NCI-H524 (cell line): ENCODE data around the gene THRAP3.
A peak's percentile ranks its signal among the peaks of the same experiment; 100 is the strongest.
"Not testable (repeated sequence)": the region's sequence is repeated elsewhere in the genome, so short reads cannot be mapped to it uniquely, and the experiment has no call there.

ENCODE experiments used
- DNase-seq, 2 experiments: peaks; one replicate each; lab custom pipeline; 2025; lab: John Stamatoyannopoulos, UW

THRAP3 gene

DNA sequence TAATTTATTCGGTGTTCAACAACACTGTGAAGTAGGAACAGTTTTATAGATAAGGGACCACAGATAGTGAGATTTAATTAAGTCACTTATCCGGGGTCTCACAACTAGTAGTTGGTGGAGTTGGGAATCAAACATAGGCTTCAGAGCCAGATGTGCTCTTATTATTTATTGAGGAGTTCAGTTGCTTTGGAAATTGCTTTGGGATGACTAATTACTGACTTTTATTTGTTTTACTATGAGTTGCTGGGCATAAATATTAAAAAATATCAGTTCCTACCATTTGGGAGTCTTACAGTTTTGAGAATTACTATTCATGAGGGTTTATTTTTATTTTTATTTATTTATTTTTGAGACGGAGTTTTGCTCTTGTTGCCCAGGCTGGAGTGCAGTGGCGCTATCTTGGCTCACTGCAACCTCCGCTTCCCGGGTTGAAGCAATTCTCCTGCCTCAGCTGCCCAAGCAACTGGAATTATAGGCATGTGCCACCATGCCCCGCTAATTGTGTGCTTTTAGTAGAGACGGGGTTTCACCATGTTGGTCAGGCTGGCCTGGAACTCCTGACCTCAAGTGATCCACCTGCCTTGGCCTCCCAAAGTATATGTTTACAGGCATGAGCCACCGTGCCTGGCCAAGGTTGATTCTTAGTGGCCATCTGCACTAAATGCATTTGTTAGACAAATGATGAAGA, 27.7 kb downstream of the THRAP3 start:
- no peak for DNase-seq

DNA sequence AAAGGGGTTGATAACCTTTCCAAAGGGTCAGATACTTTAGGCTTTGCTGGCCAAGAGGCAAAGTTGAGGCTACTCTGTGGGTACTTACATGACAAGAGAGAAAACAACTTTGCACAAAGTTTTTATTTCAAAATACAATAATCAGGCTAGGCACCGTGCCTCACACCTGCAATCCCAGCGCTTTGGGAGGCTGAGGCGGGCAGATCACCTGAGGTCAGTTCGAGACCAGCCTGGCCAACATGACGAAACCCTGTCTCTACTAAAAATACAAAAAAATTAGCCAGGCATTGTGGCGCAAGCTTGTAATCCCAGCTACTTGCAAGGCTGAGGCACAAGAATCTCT, 28.2 kb downstream of the THRAP3 start:
- DNase-seq = not testable (repeated sequence)

DNA sequence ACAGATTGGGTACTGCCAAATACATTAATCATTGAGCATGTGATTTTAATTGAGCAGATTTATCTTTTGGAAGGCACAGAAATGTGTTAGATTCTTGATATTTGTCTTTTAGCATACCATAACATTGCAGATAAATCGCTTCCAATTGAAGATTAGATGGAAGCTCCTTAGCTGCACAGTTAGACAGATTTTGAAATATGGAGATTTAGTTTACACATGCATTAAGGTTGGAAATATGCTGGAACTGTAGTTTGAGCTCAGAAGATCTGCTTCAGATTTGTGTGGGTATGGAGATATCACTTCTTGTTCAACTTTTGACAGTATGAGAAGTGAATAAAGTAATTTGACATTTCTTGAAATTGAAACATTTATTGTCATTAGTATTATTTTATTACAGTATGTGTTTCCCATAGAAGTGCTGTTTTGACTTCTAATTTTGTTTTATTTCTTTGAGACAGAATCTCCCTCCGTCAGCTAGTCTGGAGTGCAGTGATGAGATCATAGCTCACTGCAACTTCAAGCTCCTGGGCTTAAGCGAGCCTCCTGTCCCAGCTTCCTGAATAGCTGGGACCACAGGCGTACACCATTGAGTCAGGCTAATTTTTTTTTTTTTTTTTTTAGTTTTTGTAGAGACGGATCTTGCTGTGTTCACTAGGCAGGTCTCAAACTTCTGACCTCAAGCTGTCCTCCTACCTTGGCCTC, 29.1 kb downstream of the THRAP3 start:
- no peak for DNase-seq

DNA sequence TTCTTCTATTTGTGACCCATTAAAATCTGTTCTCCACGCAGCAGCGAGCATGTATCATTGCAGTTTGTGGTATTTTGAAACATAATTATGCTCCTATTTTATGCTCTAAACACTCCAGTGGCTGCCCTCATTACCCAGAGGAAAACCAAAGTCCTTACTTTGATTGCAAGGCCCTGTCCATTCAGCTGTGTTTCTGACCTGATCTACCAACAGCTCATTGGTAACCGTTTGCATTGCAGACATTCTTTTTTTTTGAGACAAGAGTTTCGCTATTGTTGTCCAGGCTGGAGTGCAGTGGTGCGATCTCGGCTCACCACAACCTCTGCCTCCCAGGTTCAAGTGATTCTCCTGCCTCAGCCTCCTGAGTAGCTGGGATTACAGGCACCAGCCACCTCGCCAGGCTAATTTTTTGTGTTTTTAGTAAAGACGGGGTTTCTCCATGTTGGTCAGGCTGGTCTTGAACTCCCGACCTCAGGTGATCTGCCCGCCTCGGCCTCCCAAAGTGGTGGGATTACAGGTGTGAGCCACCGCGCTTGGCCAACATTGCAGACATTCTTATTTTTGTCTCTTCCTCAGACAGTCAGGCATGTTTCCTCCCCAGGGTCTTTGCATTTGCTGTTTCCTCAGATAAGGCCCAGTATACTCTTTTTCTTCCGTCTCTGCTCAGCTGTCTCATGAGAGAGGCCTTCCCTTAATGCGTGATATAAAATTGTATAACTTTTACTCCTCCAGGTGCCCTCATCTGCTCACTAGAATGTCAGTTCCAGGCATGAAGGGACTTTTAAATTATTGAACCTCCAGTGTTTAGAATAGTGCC, 32.5 kb downstream of the THRAP3 start:
- DNase-seq = no peak

DNA sequence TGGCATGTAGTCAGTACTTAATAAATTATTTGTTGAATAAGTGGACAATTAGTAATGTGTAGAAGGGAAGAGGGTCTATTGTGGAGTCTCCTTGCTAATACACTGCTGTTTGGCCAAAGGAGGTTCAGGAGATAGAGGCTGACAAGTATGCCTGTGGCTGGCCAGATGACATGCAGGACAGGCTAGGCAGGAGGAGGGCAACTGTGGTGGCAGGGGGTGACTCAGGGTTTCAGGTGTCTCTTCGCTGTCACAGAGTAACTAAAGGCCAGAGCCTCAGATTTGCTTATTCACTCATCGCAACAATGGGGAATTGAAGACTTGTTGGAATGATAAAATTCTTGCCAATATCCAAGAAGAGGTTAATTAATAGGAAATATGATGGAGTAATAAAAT, 33.1 kb downstream of the THRAP3 start:
- no peak for DNase-seq

DNA sequence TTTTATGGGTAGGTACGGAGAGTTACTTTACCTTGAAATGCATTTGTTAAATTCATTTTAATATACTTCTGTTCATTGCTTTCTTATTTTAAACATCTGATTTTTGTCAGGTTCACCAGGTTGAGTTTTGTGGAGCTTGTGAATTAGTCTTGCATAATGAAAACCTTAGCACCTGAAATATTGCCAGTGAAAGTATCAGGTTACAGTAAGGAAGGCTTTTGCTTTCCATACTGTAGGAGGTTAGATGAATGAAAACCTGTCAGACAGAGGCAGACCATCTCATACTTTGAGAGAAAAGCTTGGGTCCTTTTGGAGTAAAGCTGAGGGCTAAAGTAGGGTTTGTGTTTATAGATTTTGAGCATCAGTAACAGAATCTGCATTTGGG, 34.7 kb downstream of the THRAP3 start:
- DNase-seq = no peak

DNA sequence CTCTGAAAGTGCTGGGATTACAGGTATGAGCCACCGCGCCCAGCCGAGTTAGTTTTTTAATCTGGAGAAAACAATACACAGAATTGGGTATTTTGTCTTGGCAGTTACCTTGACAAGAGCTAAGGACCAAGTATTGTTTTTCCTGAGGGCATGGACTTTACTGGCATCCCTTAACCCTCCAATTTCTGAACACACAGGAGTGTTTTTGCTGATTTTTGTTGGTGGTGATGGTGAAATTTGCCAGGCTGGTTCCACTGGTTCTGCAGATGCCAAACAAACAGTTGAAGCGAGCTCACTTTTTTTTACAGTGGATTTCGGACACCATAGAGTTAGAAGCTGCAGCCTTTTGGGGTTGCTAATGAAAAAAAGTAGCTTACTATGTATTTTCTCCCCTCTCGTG, 44.7 kb downstream of the THRAP3 start:
- no peak for DNase-seq

DNA sequence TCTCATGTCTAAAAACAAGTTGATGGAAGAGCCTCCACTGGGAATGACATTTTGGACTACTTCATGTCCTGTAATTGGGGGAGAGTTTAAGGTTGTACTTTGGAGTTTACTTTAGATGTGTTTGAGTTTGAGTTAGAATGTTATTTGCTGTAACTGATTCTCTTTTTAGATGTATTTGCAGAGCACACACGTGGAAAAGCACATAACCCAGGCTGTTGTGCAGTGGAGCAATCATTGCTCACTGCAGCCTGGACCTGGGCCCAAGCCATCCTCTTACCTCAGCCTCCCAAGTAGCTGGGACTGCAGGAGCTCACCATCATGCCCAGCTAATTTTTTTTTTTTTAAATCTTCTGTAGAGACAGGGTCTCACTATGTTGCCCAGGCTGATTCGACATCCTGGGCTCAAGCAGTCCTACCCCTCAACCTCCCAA, 45.2 kb downstream of the THRAP3 start:
- no peak for DNase-seq

DNA sequence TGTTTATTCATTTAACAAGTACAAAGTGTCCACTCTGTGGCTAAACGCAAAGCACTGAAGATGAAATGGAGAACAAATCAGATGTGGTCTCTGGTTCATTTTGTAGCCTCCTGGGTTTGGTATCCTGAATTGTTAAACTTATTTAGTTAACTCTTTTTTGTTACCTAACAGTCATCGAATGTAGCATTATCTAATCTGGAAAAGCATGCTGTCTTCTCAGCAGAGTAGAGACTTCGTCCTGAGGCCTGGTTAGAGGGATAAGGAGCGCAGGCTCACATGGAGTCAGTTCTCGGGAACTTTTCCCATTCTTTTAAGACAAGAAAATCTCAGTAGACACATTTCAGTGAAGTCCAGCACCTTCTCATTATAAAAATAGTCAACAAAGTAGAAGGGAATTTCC, 48.8 kb downstream of the THRAP3 start:
- DNase-seq = no peak

DNA sequence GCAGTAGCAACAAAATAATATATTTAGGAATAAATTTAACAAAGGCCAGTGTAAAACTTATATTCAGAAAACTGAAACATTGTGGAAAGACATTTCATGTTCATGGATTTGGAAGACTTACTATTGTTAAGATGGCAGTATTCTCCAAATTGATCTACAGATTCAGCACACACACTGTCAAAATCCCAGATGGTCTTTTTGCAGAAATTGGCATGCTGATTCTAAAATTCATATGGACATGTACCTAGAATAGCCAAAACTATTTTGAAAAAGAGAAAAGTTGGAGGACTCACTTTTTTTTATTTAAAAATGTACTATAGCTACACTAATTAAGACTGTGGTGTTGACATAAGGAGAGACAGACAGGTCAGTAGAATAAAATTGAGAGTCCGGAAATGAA, 50.0 kb downstream of the THRAP3 start:
- DNase-seq = no peak

DNA sequence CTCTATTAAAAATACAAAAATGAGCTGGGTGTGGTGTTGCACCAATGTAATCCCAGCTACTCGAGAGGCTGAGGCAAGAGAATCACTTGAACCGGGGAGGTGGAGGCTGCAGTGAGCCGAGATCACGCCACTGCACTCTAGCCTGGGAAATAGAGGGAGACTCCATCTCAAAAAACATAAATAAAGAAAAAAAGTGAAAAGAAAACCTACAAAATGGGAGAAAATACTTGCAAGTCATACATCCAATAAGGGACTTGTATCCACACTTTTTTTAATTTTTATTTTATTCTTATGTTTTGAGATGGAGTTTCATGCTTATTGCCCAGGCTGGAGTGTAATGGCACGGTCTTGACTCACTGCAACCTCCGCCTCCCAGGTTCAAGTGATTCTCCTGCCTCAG, 52.4 kb downstream of the THRAP3 start:
- DNase-seq = no peak

DNA sequence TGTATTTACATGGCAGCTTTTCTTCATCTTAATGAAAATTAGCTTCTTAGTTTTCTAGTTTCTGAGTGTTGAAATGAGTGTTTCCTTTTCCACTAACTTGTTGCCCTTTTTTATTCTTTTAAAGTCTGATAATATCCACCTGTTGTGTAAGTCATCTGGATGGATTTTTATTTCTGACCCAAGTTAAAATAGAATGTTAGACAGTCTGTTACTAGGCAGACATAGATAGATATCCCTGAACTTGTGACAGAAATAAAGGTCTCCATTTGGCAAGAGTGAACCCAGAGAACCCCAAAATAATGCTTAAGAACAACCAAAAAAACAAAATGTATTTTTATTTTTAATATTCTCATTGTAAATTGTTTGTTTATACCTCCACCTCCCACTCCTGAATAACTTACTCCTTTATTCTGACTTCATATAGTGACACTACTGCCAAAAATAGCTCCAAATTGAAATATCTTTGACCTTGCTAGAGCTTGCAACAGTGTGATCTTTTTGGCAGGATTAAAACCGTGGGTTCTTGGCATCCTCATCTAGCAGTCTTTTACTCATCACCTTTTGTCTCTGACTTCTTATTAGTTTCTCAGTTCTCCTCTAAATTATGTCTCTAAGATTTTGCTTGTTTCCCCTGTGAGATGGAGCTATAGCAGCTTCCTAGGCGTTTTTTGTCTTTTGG, 55.0 kb downstream of the THRAP3 start:
- DNase-seq = no peak

DNA sequence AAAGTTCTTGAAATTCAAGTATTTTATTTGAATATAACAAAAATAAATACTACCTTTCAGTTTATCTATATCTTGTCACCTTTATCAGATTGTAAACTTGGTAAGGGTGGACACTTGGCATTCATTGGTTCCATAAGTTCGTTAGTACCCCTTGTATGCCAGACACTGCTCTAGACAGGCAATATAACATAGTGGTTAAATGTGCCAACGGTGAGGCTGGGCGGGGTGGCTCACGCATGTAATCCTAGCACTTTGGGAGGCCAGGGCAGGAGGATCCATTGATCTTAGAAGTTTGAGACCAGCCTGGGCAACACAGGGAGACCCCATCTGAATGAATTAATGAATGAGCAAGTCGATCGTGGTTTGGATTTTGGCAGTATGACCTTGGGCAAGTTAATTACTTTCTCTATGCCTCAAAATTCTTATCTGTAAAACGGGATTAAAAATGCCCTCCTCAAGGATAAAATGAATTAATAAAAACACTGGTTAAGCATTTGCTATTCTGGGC, 55.6 kb downstream of the THRAP3 start:
- no peak for DNase-seq

DNA sequence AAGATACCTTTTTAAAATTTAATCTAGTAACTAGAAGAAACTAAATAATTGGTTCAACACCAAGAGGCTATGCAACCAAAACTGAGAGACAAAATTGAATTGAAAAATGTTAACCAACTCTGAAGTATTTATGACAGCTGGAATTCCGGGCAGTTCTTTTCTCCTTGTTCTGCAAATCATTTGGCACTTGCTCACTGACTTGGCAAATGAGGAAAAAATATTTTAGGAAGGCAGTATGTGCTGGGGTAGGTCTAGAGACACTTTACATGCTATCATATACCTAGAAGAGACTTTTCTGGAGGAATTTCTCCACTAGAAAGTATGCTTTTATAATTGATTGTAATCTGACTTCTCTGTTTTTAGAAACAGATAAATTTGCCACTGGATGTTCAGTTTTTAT, 59.8 kb downstream of the THRAP3 start:
- no peak for DNase-seq

DNA sequence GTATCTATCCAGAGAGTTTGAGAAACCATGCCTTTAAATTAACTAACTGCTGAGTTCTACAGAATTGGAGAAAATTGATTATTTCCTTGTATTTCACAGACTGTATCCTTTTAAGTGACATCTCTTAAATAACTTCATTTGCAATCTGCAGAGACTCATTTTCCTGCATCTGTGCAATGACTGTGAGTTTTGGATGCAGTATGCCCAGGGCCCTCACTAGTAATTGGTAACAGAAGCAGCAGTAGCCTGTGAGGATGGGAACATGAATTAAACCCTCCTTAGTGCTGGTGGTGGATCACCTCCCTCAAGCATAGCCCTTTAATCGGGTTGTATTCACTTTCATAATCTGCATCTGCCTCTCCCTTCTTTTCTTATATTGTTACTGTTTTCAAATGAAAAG, 60.3 kb downstream of the THRAP3 start:
- DNase-seq = no peak

DNA sequence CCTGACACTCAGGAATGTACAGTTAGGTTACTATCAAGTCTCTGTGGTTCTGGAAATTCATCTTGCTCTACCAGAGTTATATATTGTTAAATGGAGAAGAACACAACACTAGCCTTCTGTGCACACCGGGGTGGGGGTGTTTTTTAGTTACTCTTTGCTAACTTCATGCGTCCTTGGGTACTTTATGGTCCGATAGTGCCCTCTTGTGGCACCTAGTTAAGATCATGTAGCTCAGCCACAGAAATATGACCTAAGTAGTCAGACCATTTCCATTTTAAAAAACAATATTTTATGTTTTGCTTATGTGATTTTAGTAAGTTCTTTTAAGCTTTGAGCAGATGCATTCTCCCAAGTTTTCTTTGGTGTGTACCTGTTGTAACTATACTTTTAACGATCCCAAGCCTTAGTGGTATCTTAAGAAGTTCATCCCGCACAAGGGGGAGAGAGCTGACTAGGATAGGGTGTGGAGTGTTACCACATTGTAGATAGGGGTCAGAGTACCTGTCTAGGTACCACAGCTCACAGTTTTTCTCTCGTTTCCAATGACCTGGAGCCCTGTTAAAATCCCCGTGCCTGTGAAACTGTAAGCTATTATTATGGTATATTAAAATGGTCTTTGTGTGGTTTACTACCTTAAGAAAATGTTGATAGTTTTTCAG, 61.3 kb downstream of the THRAP3 start:
- DNase-seq = peak; percentile 62 to 71

DNA sequence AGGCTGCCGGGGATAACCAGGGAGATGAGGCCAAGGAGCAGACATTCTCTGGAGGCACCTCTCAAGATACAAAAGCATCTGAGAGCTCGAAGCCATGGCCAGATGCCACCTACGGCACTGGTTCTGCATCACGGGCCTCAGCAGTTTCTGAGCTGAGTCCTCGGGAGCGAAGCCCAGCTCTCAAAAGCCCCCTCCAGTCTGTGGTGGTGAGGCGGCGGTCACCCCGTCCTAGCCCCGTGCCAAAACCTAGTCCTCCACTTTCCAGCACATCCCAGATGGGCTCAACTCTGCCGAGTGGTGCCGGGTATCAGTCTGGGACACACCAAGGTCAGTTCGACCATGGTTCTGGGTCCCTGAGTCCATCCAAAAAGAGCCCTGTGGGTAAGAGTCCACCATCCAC, 62.6 kb downstream of the THRAP3 start:
- DNase-seq = no peak

DNA sequence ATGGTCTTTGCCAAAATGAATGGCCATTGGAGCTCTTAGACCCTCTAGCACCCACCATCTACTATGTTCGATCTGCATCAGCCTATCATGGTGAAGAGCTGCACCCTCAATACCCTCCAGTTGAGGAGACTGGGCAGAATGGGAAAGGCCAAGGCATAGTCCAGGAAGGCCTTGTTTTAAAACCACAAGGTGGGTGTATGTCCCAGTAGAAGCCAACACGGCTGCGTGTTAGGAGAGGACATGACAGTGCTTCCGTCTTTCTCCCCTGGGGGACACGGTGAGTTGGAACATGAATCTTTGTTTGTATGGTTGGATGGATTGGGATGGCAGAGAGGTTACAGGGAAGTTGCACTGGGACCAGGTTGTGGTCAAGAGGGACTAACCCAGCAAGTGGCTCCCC, 63.4 kb downstream of the THRAP3 start:
- DNase-seq = no peak

DNA sequence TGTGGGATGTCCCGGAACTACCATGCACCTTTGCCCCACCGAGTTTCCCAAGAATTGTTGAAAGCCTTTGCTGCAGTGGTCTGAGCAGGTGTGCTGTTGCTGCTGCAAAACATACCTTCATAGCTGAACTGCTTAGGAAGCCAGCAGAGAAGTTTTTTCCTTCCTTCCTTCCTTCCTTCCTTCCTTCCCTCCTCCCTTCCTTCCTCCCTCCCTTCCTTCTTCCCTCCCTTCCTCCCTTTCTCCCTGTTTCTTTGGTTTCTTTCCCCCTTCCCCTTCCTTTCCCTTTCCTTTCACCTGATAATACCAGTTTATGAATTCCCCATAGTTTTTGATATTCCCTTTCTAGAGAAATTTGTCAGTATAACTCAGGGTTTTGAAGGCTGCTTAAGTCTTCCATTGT, 71.1 kb downstream of the THRAP3 start:
- no peak for DNase-seq

DNA sequence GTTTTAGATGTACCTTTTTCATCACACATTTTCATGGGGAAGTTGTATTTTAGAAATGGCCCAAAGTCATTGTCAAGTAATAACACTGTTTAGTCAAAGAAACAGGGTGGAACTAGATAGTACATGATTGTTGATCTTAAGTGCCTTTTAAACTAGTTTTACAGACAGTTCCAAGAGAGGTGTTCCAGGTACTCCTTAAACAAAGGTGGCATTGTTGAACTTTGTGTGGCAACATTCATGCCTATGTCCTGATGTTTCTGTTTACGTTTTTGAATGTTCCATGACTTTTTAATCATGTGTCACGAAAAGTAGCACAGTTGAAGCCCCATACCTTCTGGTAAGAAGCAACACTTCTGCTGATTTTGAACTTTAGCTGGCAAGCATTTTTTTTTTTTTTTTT, 72.8 kb downstream of the THRAP3 start:
- DNase-seq = no peak

DNA sequence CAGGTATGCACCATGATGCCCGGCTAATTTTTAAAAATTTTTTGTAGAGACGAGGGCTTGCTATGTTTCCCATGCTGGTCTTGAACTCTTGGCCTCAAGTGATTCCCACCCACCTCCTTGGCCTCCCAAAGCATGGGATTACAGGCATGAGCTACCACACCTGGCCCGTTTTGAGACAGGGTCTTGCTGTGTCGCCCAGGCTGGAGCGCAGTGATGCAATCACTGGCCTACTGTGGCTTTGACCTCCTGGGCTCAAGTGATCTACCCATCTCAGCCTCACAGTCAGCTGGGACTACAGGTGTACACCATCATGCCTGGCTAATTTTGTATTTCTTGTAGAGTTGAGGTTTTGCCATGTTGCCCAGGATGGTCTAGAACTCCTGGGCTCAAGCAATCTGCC, 74.4 kb downstream of the THRAP3 start:
- no peak for DNase-seq

DNA sequence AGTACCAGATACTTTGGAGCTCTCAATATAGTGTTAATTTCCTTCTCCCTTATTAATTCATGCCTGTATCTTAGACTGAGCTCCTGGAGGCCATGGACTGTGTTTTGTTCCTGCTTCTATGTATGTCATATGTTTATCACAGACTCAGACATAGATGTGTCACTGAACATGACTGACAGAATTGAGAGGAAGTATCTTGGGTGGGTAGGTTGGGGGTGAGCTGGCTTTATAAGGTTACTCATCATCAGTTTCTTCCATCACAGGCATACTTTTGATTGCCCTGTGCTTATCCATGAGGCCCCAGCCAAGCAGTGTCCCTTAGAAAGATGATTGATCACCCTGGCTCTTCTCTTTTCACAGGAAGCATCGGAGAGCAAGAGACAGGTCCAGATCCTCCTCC, 76.3 kb downstream of the THRAP3 start:
- DNase-seq = no peak
